ENCODE results near the gene CR1. TPM values are rescaled to one million over a fixed set of nuclear protein-coding genes. Genes with fewer than 3 reads are reported as not detected.

Gene CR1
- total RNA-seq, 4 donors from 2014 or later = 1.5 to 12.0 (median 3.3) TPM

DNA sequence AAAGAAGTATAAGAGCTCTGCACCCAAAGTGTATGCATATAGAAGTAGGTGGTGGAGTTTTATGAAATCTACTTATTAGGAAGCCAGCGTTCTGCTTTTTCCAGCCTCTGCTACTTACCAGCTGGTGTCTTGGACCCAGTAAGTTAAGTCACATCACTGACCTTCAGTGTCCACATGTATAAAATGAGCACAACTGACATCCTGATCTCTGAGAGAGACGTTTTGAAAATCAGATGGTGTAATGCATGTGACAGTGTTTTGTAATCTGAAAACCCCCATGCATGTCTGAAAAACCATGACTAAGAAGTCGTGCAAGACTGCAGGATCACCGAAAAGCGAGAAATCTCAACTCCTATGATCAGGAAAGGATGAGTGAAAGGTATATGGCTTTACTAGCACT lies 2.0 kb downstream of the CR1 start:
- in situ Hi-C loops (cut with MboI; ENCODE audit: low pct_ligation_motif_present in 1 of 4, low pct_unique_long_range_greater_than_20kb in 1 of 4, low sequenced_read_pairs in 3 of 4) (loop anchor here in 2 of 4 donors (25.0 kb wide), 1 partner anchor 411 kb away; the partner anchor contains the start of gene C4BPB (in 2 of the 2)), intact Hi-C loops (cut with DNase I; ENCODE audit: low total_unique reads) (no loop called here)
- Histone ChIP-seq H3K4me1 (peaks cover 0 to 9% (median 7%) of the 10 kb centered on the region in 4 donors), H3K27me3 (peaks cover 93% of the 10 kb centered on the region), H3K4me3 (no peak overlapping the region), H3K36me3 (no peaks in the 10 kb centered on the region), H3K27ac (no peak overlapping the region), H3K9me3 (no peaks in the 10 kb centered on the region)
- no peak for DNase-seq
- 47 to 65% methylated on average over 4 to 5 of the region's 5 CpGs for WGBS, 2 donors (ENCODE audit: low coverage in 1 of 2)
- TF ChIP-seq CTCF (IDR thresholded peaks at IDR 0.05) (no peak), POLR2AphosphoS5 (IDR thresholded peaks at IDR 0.05) (no peak), EP300 (IDR thresholded peaks at IDR 0.05; ENCODE audit: low read depth) (no peak), POLR2A (IDR thresholded peaks at IDR 0.05) (no peak)

GRCh38 chr1:207499573-207499972 lies 3.6 kb downstream of the CR1 start:
- 0% methylated on average over 4 of the region's 4 CpGs for WGBS, 2 donors (ENCODE audit: low coverage in 1 of 2)
- Histone ChIP-seq H3K4me1 (peaks cover 0 to 9% (median 7%) of the 10 kb centered on the region in 4 donors), H3K27me3 (peaks cover 89% of the 10 kb centered on the region), H3K4me3 (no peak overlapping the region), H3K36me3 (no peaks in the 10 kb centered on the region), H3K27ac (no peak overlapping the region), H3K9me3 (no peaks in the 10 kb centered on the region)
- peak; percentile 74 for DNase-seq
- intact Hi-C loops (cut with DNase I; ENCODE audit: low total_unique reads) = no loop called here
- TF ChIP-seq CTCF (IDR thresholded peaks at IDR 0.05) (peak; percentile 60 to 68 (median 63)), POLR2AphosphoS5 (IDR thresholded peaks at IDR 0.05) (no peak), POLR2A (IDR thresholded peaks at IDR 0.05) (no peak), EP300 (IDR thresholded peaks at IDR 0.05; ENCODE audit: low read depth) (no peak)
- in situ Hi-C loops (cut with MboI; ENCODE audit: low pct_ligation_motif_present in 1 of 4, low pct_unique_long_range_greater_than_20kb in 1 of 4, low sequenced_read_pairs in 3 of 4) = loop anchor here in 2 of 4 donors (25.0 kb wide), 1 partner anchor 412 kb away; the partner anchor contains the start of gene C4BPB (in 2 of the 2)

GRCh38 chr1:207500306-207500705 lies 4.3 kb downstream of the CR1 start:
- H3K9me3 ChIP-seq = no peaks in the 10 kb centered on the region
- no peak for DNase-seq
- no peaks in the 10 kb centered on the region for H3K36me3 ChIP-seq
- no peak for TF ChIP-seq POLR2AphosphoS5 (IDR thresholded peaks at IDR 0.05)
- TF ChIP-seq CTCF (IDR thresholded peaks at IDR 0.05) = no peak
- TF ChIP-seq EP300 (IDR thresholded peaks at IDR 0.05; ENCODE audit: low read depth) = no peak
- TF ChIP-seq POLR2A (IDR thresholded peaks at IDR 0.05) = no peak
- no peak overlapping the region for H3K27ac ChIP-seq
- H3K4me1 ChIP-seq = peaks cover 0 to 9% (median 7%) of the 10 kb centered on the region in 4 donors
- no peak overlapping the region for H3K4me3 ChIP-seq
- in situ Hi-C loops (cut with MboI; ENCODE audit: low pct_ligation_motif_present in 1 of 4, low pct_unique_long_range_greater_than_20kb in 1 of 4, low sequenced_read_pairs in 3 of 4) (loop anchor here in 1 of 4 donors (25.0 kb wide), 1 partner anchor 413 kb away; the partner anchor contains the start of gene C4BPB), intact Hi-C loops (cut with DNase I; ENCODE audit: low total_unique reads) (no loop called here)
- H3K27me3 ChIP-seq = peaks cover 82% of the 10 kb centered on the region
- WGBS, 2 donors (ENCODE audit: low coverage in 1 of 2) = 63 to 77% methylated on average over 3 of the region's 3 CpGs

- peaks cover 0 to 6% (median 4%) of the 10 kb centered on the region in 4 donors for H3K4me1 ChIP-seq
- 46 to 68% methylated on average over 5 of the region's 5 CpGs for WGBS, 2 donors (ENCODE audit: low coverage in 1 of 2)
- no peak overlapping the region for H3K4me3 ChIP-seq
- intact Hi-C loops (cut with DNase I; ENCODE audit: low total_unique reads) = no loop called here
- in situ Hi-C loops (cut with MboI; ENCODE audit: low pct_ligation_motif_present in 1 of 4, low pct_unique_long_range_greater_than_20kb in 1 of 4, low sequenced_read_pairs in 3 of 4) = loop anchor here in 1 of 4 donors (25.0 kb wide), 1 partner anchor 414 kb away; the partner anchor contains the start of gene C4BPB
- H3K9me3 ChIP-seq = no peaks in the 10 kb centered on the region
- TF ChIP-seq CTCF (IDR thresholded peaks at IDR 0.05) (no peak), EP300 (IDR thresholded peaks at IDR 0.05; ENCODE audit: low read depth) (no peak), POLR2AphosphoS5 (IDR thresholded peaks at IDR 0.05) (no peak), POLR2A (IDR thresholded peaks at IDR 0.05) (no peak)
- no peak for DNase-seq
- peaks cover 74% of the 10 kb centered on the region for H3K27me3 ChIP-seq
- H3K27ac ChIP-seq = no peak overlapping the region
- no peaks in the 10 kb centered on the region for H3K36me3 ChIP-seq
Observed at GRCh38 chr1:207501071-207501470, 5.1 kb downstream of the CR1 start.

Measured in transverse colon (tissue), 4 donors.